Choroid plexus epithelial cell (primary cell): Measurements from ENCODE around the gene RAB3GAP2.

Experiments
- DNase-seq: peaks from one replicate; pipeline ENCODE4 v3.0.0-alpha.2; 2010; ENCODE audit warnings: low read depth
- H3K4me3 ChIP-seq: 2 replicates; pipeline ENCODE4 v1.5.1; 2011; ENCODE audit warnings: low read depth, mild to moderate bottlenecking, control low read depth, low read length, moderate library complexity
- CTCF ChIP-seq: conservative IDR thresholded peaks from 2 replicates; pipeline ENCODE4 v1.5.1; 2011; ENCODE audit warnings: low read depth, mild to moderate bottlenecking, control low read depth, inconsistent platforms, low read length, moderate library complexity

RAB3GAP2 gene

GRCh38 chr1:220290140-220290761, 18.0 kb upstream of the RAB3GAP2 start:
- no peak for TF ChIP-seq CTCF
- no peak overlapping the region for H3K4me3 ChIP-seq
- DNase-seq = no peak

- DNase-seq = no peak
- no peak for TF ChIP-seq CTCF
- no peak overlapping the region for H3K4me3 ChIP-seq
Observed at GRCh38 chr1:220287129-220287528, 14.9 kb upstream of the RAB3GAP2 start.

GRCh38 chr1:220283625-220284024, 11.4 kb upstream of the RAB3GAP2 start:
- no peak for DNase-seq
- no peak overlapping the region for H3K4me3 ChIP-seq
- TF ChIP-seq CTCF = no peak

GRCh38 chr1:220281159-220281574, 8.9 kb upstream of the RAB3GAP2 start:
- DNase-seq = peak; percentile 63

GRCh38 chr1:220280249-220280648, 8.0 kb upstream of the RAB3GAP2 start:
- no peak for DNase-seq
- TF ChIP-seq CTCF = no peak
- no peak overlapping the region for H3K4me3 ChIP-seq

More at GRCh38 chr1:220281159-220281574, 8.9 kb upstream of the RAB3GAP2 start:
- no peak overlapping the region for H3K4me3 ChIP-seq
- peak; percentile 63 for TF ChIP-seq CTCF

GRCh38 chr1:220278991-220279390, 6.7 kb upstream of the RAB3GAP2 start:
- DNase-seq = peak; percentile 69
- TF ChIP-seq CTCF = no peak
- no peak overlapping the region for H3K4me3 ChIP-seq

GRCh38 chr1:220275430-220275829, 3.2 kb upstream of the RAB3GAP2 start:
- no peak for DNase-seq
- H3K4me3 ChIP-seq = no peak overlapping the region
- no peak for TF ChIP-seq CTCF
